Ascending aorta (tissue), 2 donors: Measurements from ENCODE around the gene HTR4. TPM values are rescaled to one million over a fixed set of nuclear protein-coding genes. Genes with fewer than 3 reads are reported as not detected.

ENCODE experiments used
- DNase-seq, 2 donors: peaks; one replicate each; pipeline ENCODE4 v3.0.0-alpha.2; 2019; ENCODE audit warnings: low spot score in 2 of 2
- H3K27ac ChIP-seq, 2 donors: fragments of 200-600 bp; sonication (generic); one replicate each; pipeline ENCODE4 v1.5.1; 2016 to 2017; ENCODE audit warnings: mild to moderate bottlenecking in 1 of 2
- H3K27me3 ChIP-seq: fragments of 200-600 bp; sonication (generic); one replicate; pipeline ENCODE4 v1.5.1; 2017
- H3K36me3 ChIP-seq, 2 donors: fragments of 200-600 bp; sonication (generic); one replicate each; pipeline ENCODE4 v1.5.1; 2016
- H3K4me1 ChIP-seq, 2 donors: fragments of 200-600 bp; sonication (generic); one replicate each; pipeline ENCODE4 v1.5.1; 2016 to 2017; ENCODE audit warnings: mild to moderate bottlenecking in 1 of 2
- H3K4me3 ChIP-seq, 2 donors: fragments of 200-600 bp; sonication (generic); one replicate each; pipeline ENCODE4 v1.5.1; 2016 to 2017; ENCODE audit warnings: mild to moderate bottlenecking in 1 of 2
- H3K9me3 ChIP-seq, 2 donors: fragments of 200-600 bp; sonication (generic); one replicate each; pipeline ENCODE4 v1.5.1; 2016
- CTCF ChIP-seq, 3 experiments: fragments of 200-600 bp in 2 of 3; fragments of 450-650 bp in 1 of 3; sonication (generic) in 2 of 3; IDR thresholded peaks; one replicate each; pipeline ENCODE4 v1.5.1; 2016 to 2019; ENCODE audit warnings: antibody characterized with exemption in 3 of 3, mild to moderate bottlenecking in 1 of 3, moderate library complexity in 1 of 3
- intact Hi-C: fragments of 100-400 bp; cut with DNase I; formaldehyde crosslinking; loops from one replicate; pipeline ENCODE4 v1.15.1; 2023
- total RNA-seq: library from RNA; depleted of rRNA; stranded (reverse); fragments of >200 nt; gene quantifications from one replicate; pipeline ENCODE4 v1.1.0, GENCODE V29; 2016

HTR4 gene
- total RNA-seq, 1 donor from 2014 or later = 0.21 TPM

- TF ChIP-seq CTCF (IDR thresholded peaks at IDR 0.05) = no peak
- no peaks in the 10 kb centered on the region for H3K27me3 ChIP-seq
- no peaks in the 10 kb centered on the region for H3K4me1 ChIP-seq
- H3K36me3 ChIP-seq = no peaks in the 10 kb centered on the region
- H3K4me3 ChIP-seq = no peak overlapping the region
- no peak for DNase-seq
- intact Hi-C loops = no loop called here
- no peaks in the 10 kb centered on the region for H3K9me3 ChIP-seq
- H3K27ac ChIP-seq = no peak overlapping the region
Observed at GRCh38 chr5:148584103-148584502, 70.2 kb downstream of the HTR4 start.

- Histone ChIP-seq H3K27ac (no peak overlapping the region), H3K27me3 (no peaks in the 10 kb centered on the region), H3K36me3 (no peaks in the 10 kb centered on the region), H3K4me1 (no peaks in the 10 kb centered on the region), H3K4me3 (no peak overlapping the region), H3K9me3 (no peaks in the 10 kb centered on the region)
- no peak for TF ChIP-seq CTCF (IDR thresholded peaks at IDR 0.05)
- no peak for DNase-seq
- intact Hi-C loops = no loop called here
Observed at GRCh38 chr5:148583421-148583965, 70.8 kb downstream of the HTR4 start.

GRCh38 chr5:148574167-148574566 is 80.2 kb downstream of the HTR4 start:
- no peak overlapping the region for H3K4me3 ChIP-seq
- intact Hi-C loops = no loop called here
- no peak for TF ChIP-seq CTCF (IDR thresholded peaks at IDR 0.05)
- no peak overlapping the region for H3K27ac ChIP-seq
- DNase-seq = no peak
- H3K9me3 ChIP-seq = no peaks in the 10 kb centered on the region
- H3K4me1 ChIP-seq = no peaks in the 10 kb centered on the region
- no peaks in the 10 kb centered on the region for H3K27me3 ChIP-seq
- no peaks in the 10 kb centered on the region for H3K36me3 ChIP-seq

GRCh38 chr5:148573374-148573773 is 81.0 kb downstream of the HTR4 start:
- no peak for TF ChIP-seq CTCF (IDR thresholded peaks at IDR 0.05)
- Histone ChIP-seq H3K27ac (no peak overlapping the region), H3K27me3 (no peaks in the 10 kb centered on the region), H3K4me3 (no peak overlapping the region), H3K4me1 (no peaks in the 10 kb centered on the region), H3K36me3 (no peaks in the 10 kb centered on the region), H3K9me3 (no peaks in the 10 kb centered on the region)
- no peak for DNase-seq
- intact Hi-C loops = no loop called here

GRCh38 chr5:148569948-148570347 is 84.4 kb downstream of the HTR4 start:
- no peak for DNase-seq
- H3K4me3 ChIP-seq = no peak overlapping the region
- no peak overlapping the region for H3K27ac ChIP-seq
- intact Hi-C loops = no loop called here
- no peaks in the 10 kb centered on the region for H3K27me3 ChIP-seq
- H3K4me1 ChIP-seq = no peaks in the 10 kb centered on the region
- TF ChIP-seq CTCF (IDR thresholded peaks at IDR 0.05) = no peak
- H3K9me3 ChIP-seq = no peaks in the 10 kb centered on the region
- H3K36me3 ChIP-seq = no peaks in the 10 kb centered on the region

GRCh38 chr5:148565148-148565547 is 89.2 kb downstream of the HTR4 start:
- Histone ChIP-seq H3K4me3 (no peak overlapping the region), H3K27me3 (no peaks in the 10 kb centered on the region), H3K4me1 (no peaks in the 10 kb centered on the region), H3K9me3 (no peaks in the 10 kb centered on the region), H3K36me3 (no peaks in the 10 kb centered on the region), H3K27ac (no peak overlapping the region)
- intact Hi-C loops = no loop called here
- no peak for DNase-seq
- TF ChIP-seq CTCF (IDR thresholded peaks at IDR 0.05) = no peak
